ENCODE results near the gene DCLK1.

- no peak for TF ChIP-seq CTCF (IDR thresholded peaks at IDR 0.05)
- TF ChIP-seq POLR2A (IDR thresholded peaks at IDR 0.05), result no peak
Measured at GRCh38 chr13:36115306-36115705, 15.9 kb downstream of the DCLK1 start.

Data from tibial nerve (tissue), 3 donors.